H1 (cell line): Measurements from ENCODE around the gene SASS6. TPM values are rescaled to one million over a fixed set of nuclear protein-coding genes. Genes with fewer than 3 reads are reported as not detected.

Source experiments
- CTCF ChIA-PET: fragments of 300-600 bp; sonication (Branson Sonifier 250); formaldehyde crosslinking; loops from one replicate; lab custom pipeline; 2021; ENCODE audit not compliant: partially characterized antibody; lab: Charles Lee
- POLR2A ChIA-PET: fragments of 300-600 bp; sonication (Branson Sonifier 250); formaldehyde crosslinking; loops from one replicate; lab custom pipeline; 2021; ENCODE audit warnings: inconsistent platforms; ENCODE audit not compliant: partially characterized antibody; lab: Charles Lee
- DNase-seq, 2 experiments: peaks; one replicate each; pipeline versions ENCODE4 v3.0.0 to v3.0.0-alpha.2; 2010 to 2022; ENCODE audit warnings: low spot score in 2 of 2, low read depth in 1 of 2, mixed read lengths in 1 of 2
- FAIRE-seq: peaks from 2 replicates; lab custom pipeline; 2011; peaks lifted over from hg19 to GRCh38; lab: Jason Lieb, UNC
- H2AFZ ChIP-seq: 2 replicates; pipeline ENCODE4 v1.8.1; 2012; ENCODE audit warnings: low read length, inconsistent platforms
- H2AK5ac ChIP-seq: 2 replicates; pipeline ENCODE4 v1.6.1; 2013; ENCODE audit warnings: low read depth, low read length
- H2BK120ac ChIP-seq: replicated peaks from 2 replicates; pipeline ENCODE3; 2013; ENCODE audit warnings: low read depth, low read length, inconsistent platforms
- H2BK12ac ChIP-seq: 2 replicates; pipeline ENCODE4 v1.6.1; 2013; ENCODE audit warnings: low read depth, low read length
- H2BK15ac ChIP-seq: 2 replicates; pipeline ENCODE4 v1.6.1; 2013; ENCODE audit warnings: low read length
- H2BK20ac ChIP-seq: 2 replicates; pipeline ENCODE4 v1.6.1; 2013; ENCODE audit warnings: low read length
- H2BK5ac ChIP-seq: 2 replicates; pipeline ENCODE4 v1.6.1; 2013; ENCODE audit warnings: low read depth, low read length
- H3K14ac ChIP-seq: 2 replicates; pipeline ENCODE4 v1.6.1; 2013; ENCODE audit warnings: inconsistent platforms; ENCODE audit not compliant: insufficient read length
- H3K18ac ChIP-seq: 2 replicates; pipeline ENCODE4 v1.6.1; 2013; ENCODE audit warnings: low read length; ENCODE audit errors: extremely low read depth
- H3K23ac ChIP-seq: 2 replicates; pipeline ENCODE4 v1.6.1; 2013; ENCODE audit warnings: inconsistent platforms; ENCODE audit not compliant: insufficient read length
- H3K23me2 ChIP-seq: 2 replicates; pipeline ENCODE4 v1.6.1; 2013; ENCODE audit warnings: low read depth, low read length
- H3K27ac ChIP-seq: 2 replicates; pipeline ENCODE4 v1.6.1; 2011; ENCODE audit warnings: low read depth, low read length, inconsistent platforms
- H3K27me3 ChIP-seq, 4 experiments: replicated peaks in 1 of 4; 1 replicate in 1 of 4; 2 replicates in 3 of 4; pipeline versions ENCODE4 v1.6.1 to v1.8.1; 2011 to 2013; ENCODE audit warnings: low read length in 3 of 4, mild to moderate bottlenecking in 3 of 4, inconsistent platforms in 2 of 4, mixed read lengths in 2 of 4, moderate library complexity in 1 of 4; ENCODE audit not compliant: control insufficient read depth in 3 of 4, insufficient read depth in 3 of 4; ENCODE audit errors: extremely low read depth in 1 of 4
- H3K36me3 ChIP-seq, 4 experiments: 2 replicates each; pipeline versions ENCODE4 v1.6.1 to v1.8.1; 2011 to 2013; ENCODE audit warnings: mild to moderate bottlenecking in 4 of 4, low read length in 3 of 4, moderate library complexity in 2 of 4, control low read depth in 1 of 4, inconsistent platforms in 1 of 4; ENCODE audit not compliant: insufficient read depth in 4 of 4, control insufficient read depth in 2 of 4
- H3K4ac ChIP-seq: replicated peaks from 2 replicates; pipeline ENCODE3; 2013; ENCODE audit warnings: low read length, low read depth, mixed read lengths, inconsistent platforms; ENCODE audit not compliant: insufficient read length
- H3K4me1 ChIP-seq, 4 experiments: replicated peaks in 1 of 4; 1 replicate in 1 of 4; 2 replicates in 3 of 4; pipeline versions ENCODE4 v1.6.1 to v1.8.1; 2011 to 2013; ENCODE audit warnings: low read length in 3 of 4, inconsistent platforms in 2 of 4, mixed read lengths in 1 of 4; ENCODE audit not compliant: insufficient read depth in 4 of 4, control insufficient read depth in 3 of 4
- H3K4me2 ChIP-seq, 2 experiments: 2 replicates each; pipeline versions ENCODE4 v1.6.1 to v1.8.1; 2011 to 2013; ENCODE audit warnings: low read depth in 2 of 2, low read length in 2 of 2, control low read depth in 1 of 2, inconsistent platforms in 1 of 2, mild to moderate bottlenecking in 1 of 2; ENCODE audit not compliant: insufficient read depth in 1 of 2
- H3K4me3 ChIP-seq, 4 experiments: fragments of 200-600, 300-600 bp in 1 of 4; sonication (generic), shearing (Covaris generic), sonication (Bioruptor Twin) in 1 of 4; 2 replicates each; pipeline versions ENCODE4 v1.5.1 to v1.8.1; 2011 to 2016; ENCODE audit warnings: low read length in 4 of 4, low read depth in 3 of 4, control low read depth in 2 of 4, inconsistent platforms in 2 of 4, mild to moderate bottlenecking in 2 of 4, mixed read lengths in 1 of 4, moderate library complexity in 1 of 4; ENCODE audit not compliant: insufficient read depth in 2 of 4; ENCODE audit errors: extremely low read depth in 1 of 4
- H3K56ac ChIP-seq: replicated peaks from 2 replicates; pipeline ENCODE3; 2013; ENCODE audit warnings: low read depth, mild to moderate bottlenecking, mixed read lengths, low read length, inconsistent platforms; ENCODE audit not compliant: insufficient read length
- H3K79me1 ChIP-seq: 2 replicates; pipeline ENCODE4 v1.6.1; 2013; ENCODE audit warnings: low read depth, low read length, control low read depth
- H3K79me2 ChIP-seq, 2 experiments: 2 replicates each; pipeline versions ENCODE4 v1.6.1 to v1.8.1; 2012 to 2013; ENCODE audit warnings: low read length in 2 of 2, mild to moderate bottlenecking in 2 of 2, inconsistent platforms in 1 of 2; ENCODE audit not compliant: insufficient read depth in 2 of 2, control insufficient read depth in 1 of 2
- H3K9ac ChIP-seq, 4 experiments: replicated peaks in 1 of 4; 1 replicate in 1 of 4; 2 replicates in 3 of 4; pipeline versions ENCODE4 v1.6.1 to v1.8.1; 2011 to 2013; ENCODE audit warnings: low read depth in 3 of 4, low read length in 3 of 4, control low read depth in 2 of 4, mild to moderate bottlenecking in 2 of 4, moderate library complexity in 2 of 4, inconsistent platforms in 1 of 4; ENCODE audit errors: extremely low read depth in 1 of 4
- H3K9me3 ChIP-seq, 2 experiments: 2 replicates each; pipeline versions ENCODE4 v1.6.1 to v1.8.1; 2012 to 2013; ENCODE audit warnings: mild to moderate bottlenecking in 2 of 2, moderate library complexity in 2 of 2, control low read depth in 1 of 2, inconsistent platforms in 1 of 2, low read depth in 1 of 2, low read length in 1 of 2, mixed read lengths in 1 of 2; ENCODE audit not compliant: insufficient read depth in 2 of 2
- H4K20me1 ChIP-seq, 2 experiments: replicated peaks in 1 of 2; 2 replicates each; pipeline versions ENCODE3 to v1.8.1; 2011 to 2013; ENCODE audit warnings: inconsistent platforms in 2 of 2, low read length in 2 of 2, mild to moderate bottlenecking in 1 of 2; ENCODE audit not compliant: insufficient read depth in 2 of 2, control insufficient read depth in 1 of 2
- H4K5ac ChIP-seq: 2 replicates; pipeline ENCODE4 v1.6.1; 2013; ENCODE audit warnings: low read length, low read depth, mixed read lengths, inconsistent platforms; ENCODE audit not compliant: insufficient read length
- H4K8ac ChIP-seq: 2 replicates; pipeline ENCODE4 v1.8.0; 2013; ENCODE audit warnings: mild to moderate bottlenecking, moderate library complexity, low read length, inconsistent platforms; ENCODE audit not compliant: insufficient read depth; ENCODE audit errors: extremely low read depth
- H4K91ac ChIP-seq: replicated peaks from 2 replicates; pipeline ENCODE3; 2013; ENCODE audit warnings: low read length, mixed read lengths, inconsistent platforms; ENCODE audit not compliant: insufficient read length
- CHD2 ChIP-seq: IDR thresholded peaks from 2 replicates; pipeline ENCODE4 v1.6.1; 2012; ENCODE audit warnings: low read length, improper control_type of control experiment
- GTF2F1 ChIP-seq: IDR thresholded peaks from 2 replicates; pipeline ENCODE4 v1.6.1; 2012; ENCODE audit warnings: low read depth, low read length, improper control_type of control experiment, borderline replicate concordance
- MAFK ChIP-seq: IDR thresholded peaks from 2 replicates; pipeline ENCODE4 v1.6.1; 2012; ENCODE audit warnings: low read depth, mild to moderate bottlenecking, improper control_type of control experiment, low read length
- POU5F1 ChIP-seq: IDR thresholded peaks from 2 replicates; pipeline ENCODE4 v1.6.1; 2011; ENCODE audit warnings: low read depth, mild to moderate bottlenecking, low read length, moderate library complexity
- RNF2 ChIP-seq: fragments of 200-900, 300-1000 bp; sonication (generic); IDR thresholded peaks from 2 replicates; pipeline ENCODE4 v1.7.1; 2016; ENCODE audit warnings: borderline replicate concordance, low read depth, mild to moderate bottlenecking, antibody characterized with exemption, low read length; ENCODE audit not compliant: poor library complexity, severe bottlenecking; ENCODE audit errors: missing control alignments
- ZNF274 ChIP-seq: IDR thresholded peaks from 2 replicates; pipeline ENCODE4 v1.7.0; 2012; ENCODE audit warnings: low read length, borderline replicate concordance; ENCODE audit errors: extremely low read depth
- polyA plus RNA-seq, 7 experiments: library from polyadenylated mRNA; depleted of rRNA in 3 of 7; stranded (reverse) in 5 of 7; unstranded in 2 of 7; fragments of >200 nt in 5 of 7; fragments of 200-250 nt in 2 of 7; gene quantifications; 1 replicate in 5 of 7; 2 replicates in 1 of 7; 4 replicates in 1 of 7; pipeline versions ENCODE4 v1.2.1 to v1.2.3, GENCODE V29; 2011 to 2013; ENCODE audit warnings: missing spikeins in 2 of 7, mixed read lengths in 2 of 7
- total RNA-seq: library from RNA; stranded (reverse); fragmentation: NEBNext Ultra II Directional; extraction: Animal tissue kit (Norgen Biotek cat#: 25700); gene quantifications from 2 replicates; pipeline ENCODE4 v1.2.1, GENCODE V29; 2021

SASS6 gene
- total and polyA plus RNA-seq, 2 of the 8 experiments (the other 6 are each of a cell fraction or from before 2014, with no cell fraction given): 1.2 to 13.8 TPM

- TF ChIP-seq ZNF274 (no peak), RNF2 (no peak), MAFK (no peak), CHD2 (no peak), POU5F1 (no peak), GTF2F1 (no peak)
- Histone ChIP-seq H2BK120ac (no peak overlapping the region), H3K79me2 (no peaks in the 10 kb centered on the region), H3K18ac (no peak overlapping the region), H3K27ac (no peak overlapping the region), H3K23me2 (no peaks in the 10 kb centered on the region), H3K23ac (no peak overlapping the region), H3K9ac (no peak overlapping the region), H4K91ac (no peak overlapping the region), H2BK5ac (no peak overlapping the region), H3K4me2 (no peak overlapping the region), H4K8ac (no peak overlapping the region), H2BK20ac (no peak overlapping the region), H3K4ac (no peak overlapping the region), H3K36me3 (peaks cover 0 to 51% (median 15%) of the 10 kb centered on the region in 4 experiments; a peak in 7 of 8 replicates), H2AFZ (no peak overlapping the region), H3K56ac (no peak overlapping the region), H2BK12ac (no peak overlapping the region), H2AK5ac (no peak overlapping the region), H2BK15ac (no peak overlapping the region), H4K5ac (no peak overlapping the region), H4K20me1 (no peaks in the 10 kb centered on the region), H3K27me3 (no peaks in the 10 kb centered on the region), H3K4me1 (no peaks in the 10 kb centered on the region), H3K4me3 (no peak overlapping the region), H3K9me3 (no peaks in the 10 kb centered on the region), H3K14ac (no peak overlapping the region), H3K79me1 (no peaks in the 10 kb centered on the region)
- FAIRE-seq (no peak), DNase-seq (no peak)
- ChIA-PET POLR2A (no interaction called here), CTCF (no interaction called here)
Measured at GRCh38 chr1:100109554-100110066, 23.1 kb downstream of the SASS6 start.
